IMR-90 (cell line): ENCODE data around the gene CYB5R4. TPM values are rescaled to one million over a fixed set of nuclear protein-coding genes. Genes with fewer than 3 reads are reported as not detected.

ENCODE experiments used
- ATAC-seq: fragments of 200-7000 bp; cut with Tn5 transposase; 2 replicates; pipeline ENCODE4 v1.9.1; 2020; ENCODE audit warnings: low read depth, mild to moderate bottlenecking, moderate library complexity
- BruUV-seq: library from RNA; stranded (reverse); fragments of 400-500 nt; replicated peaks from 2 replicates; lab custom pipeline; 2021; lab: Mats Ljungman, UMichigan
- CTCF ChIA-PET: fragments of 300-600 bp; formaldehyde crosslinking; extraction: SDS; loops from one replicate; lab custom pipeline; 2021; ENCODE audit warnings: antibody characterized with exemption; lab: Yijun Ruan, JAX
- POLR2A ChIA-PET: fragments of 300-600 bp; sonication (Branson Sonifier 250); formaldehyde crosslinking; loops from one replicate; lab custom pipeline; 2022; ENCODE audit warnings: antibody characterized with exemption; ENCODE audit not compliant: unreplicated experiment; lab: Charles Lee
- DNase-seq: peaks from one replicate; pipeline ENCODE4 v3.0.0; 2013
- H2AFZ ChIP-seq: replicated peaks from 2 replicates; pipeline ENCODE3; 2013; ENCODE audit warnings: low read length, mild to moderate bottlenecking; ENCODE audit not compliant: poor library complexity
- H2AK5ac ChIP-seq: 2 replicates; pipeline ENCODE4 v1.6.1; 2013; ENCODE audit warnings: low read depth, low read length, inconsistent platforms
- H2AK9ac ChIP-seq: replicated peaks from 2 replicates; pipeline ENCODE3; 2013; ENCODE audit warnings: mild to moderate bottlenecking, low read depth, low read length, moderate library complexity; ENCODE audit not compliant: poor library complexity
- H2BK120ac ChIP-seq: 2 replicates; pipeline ENCODE4 v1.6.1; 2013; ENCODE audit warnings: low read depth, low read length, inconsistent platforms
- H2BK15ac ChIP-seq: 3 replicates; pipeline ENCODE4 v1.6.1; 2013; ENCODE audit warnings: low read depth, low read length, inconsistent platforms
- H2BK20ac ChIP-seq: 2 replicates; pipeline ENCODE4 v1.6.1; 2013; ENCODE audit warnings: low read depth, mild to moderate bottlenecking, inconsistent platforms, low read length, moderate library complexity
- H2BK5ac ChIP-seq: 2 replicates; pipeline ENCODE4 v1.6.1; 2013; ENCODE audit warnings: mild to moderate bottlenecking, low read depth, low read length, inconsistent platforms; ENCODE audit not compliant: poor library complexity, severe bottlenecking
- H3K14ac ChIP-seq: replicated peaks from 2 replicates; pipeline ENCODE4 v1.6.1; 2013; ENCODE audit warnings: low read depth, low read length, inconsistent platforms
- H3K18ac ChIP-seq: 2 replicates; pipeline ENCODE4 v1.6.1; 2013; ENCODE audit warnings: low read depth, low read length, control low read depth
- H3K23ac ChIP-seq: 2 replicates; pipeline ENCODE4 v1.6.1; 2013; ENCODE audit warnings: low read depth, low read length, inconsistent platforms
- H3K27ac ChIP-seq: 2 replicates; pipeline ENCODE4 v1.5.1; 2013; ENCODE audit warnings: mild to moderate bottlenecking, control low read depth, low read length; ENCODE audit not compliant: insufficient read depth
- H3K27me3 ChIP-seq: 2 replicates; pipeline ENCODE4 v1.6.1; 2013; ENCODE audit warnings: low read length; ENCODE audit not compliant: control insufficient read depth, insufficient read depth
- H3K36me3 ChIP-seq: 2 replicates; pipeline ENCODE4 v1.6.1; 2013; ENCODE audit warnings: low read length, mixed read lengths; ENCODE audit not compliant: control insufficient read depth, insufficient read depth
- H3K4ac ChIP-seq: 2 replicates; pipeline ENCODE4 v1.6.1; 2013; ENCODE audit warnings: low read depth, low read length, inconsistent platforms
- H3K4me1 ChIP-seq: 2 replicates; pipeline ENCODE4 v1.6.1; 2013; ENCODE audit warnings: low read length, mixed read lengths; ENCODE audit not compliant: control insufficient read depth, insufficient read depth
- H3K4me2 ChIP-seq: 2 replicates; pipeline ENCODE4 v1.6.1; 2013; ENCODE audit warnings: low read depth, mild to moderate bottlenecking, control low read depth, low read length, moderate library complexity
- H3K4me3 ChIP-seq: 2 replicates; pipeline ENCODE4 v1.5.1; 2013; ENCODE audit warnings: low read depth, mild to moderate bottlenecking, control low read depth, low read length, moderate library complexity; ENCODE audit not compliant: insufficient read depth
- H3K56ac ChIP-seq: 2 replicates; pipeline ENCODE4 v1.6.1; 2013; ENCODE audit warnings: low read length, inconsistent platforms; ENCODE audit not compliant: insufficient read depth; ENCODE audit errors: extremely low read depth
- H3K79me1 ChIP-seq, 2 experiments: 2 replicates each; pipeline ENCODE4 v1.6.1; 2013; ENCODE audit warnings: low read length in 2 of 2, inconsistent platforms in 1 of 2, low read depth in 1 of 2
- H3K9ac ChIP-seq: 2 replicates; pipeline ENCODE4 v1.6.1; 2013; ENCODE audit warnings: low read depth, low read length, control low read depth
- H3K9me1 ChIP-seq: 2 replicates; pipeline ENCODE4 v1.6.1; 2013; ENCODE audit warnings: low read length, inconsistent platforms; ENCODE audit not compliant: insufficient read depth
- H3K9me3 ChIP-seq: 2 replicates; pipeline ENCODE4 v1.6.1; 2013; ENCODE audit warnings: low read length; ENCODE audit not compliant: control insufficient read depth, insufficient read depth
- H4K20me1 ChIP-seq: 2 replicates; pipeline ENCODE4 v1.6.1; 2013; ENCODE audit warnings: low read length, inconsistent platforms; ENCODE audit not compliant: insufficient read depth
- H4K5ac ChIP-seq: 2 replicates; pipeline ENCODE4 v1.6.1; 2013; ENCODE audit warnings: mild to moderate bottlenecking, low read depth, low read length, control low read depth
- H4K8ac ChIP-seq, 2 experiments: 2 replicates each; pipeline ENCODE4 v1.6.1; 2013; ENCODE audit warnings: low read depth in 2 of 2, low read length in 2 of 2, control low read depth in 1 of 2, inconsistent platforms in 1 of 2
- H4K91ac ChIP-seq: 2 replicates; pipeline ENCODE4 v1.6.1; 2013; ENCODE audit warnings: low read depth, low read length, inconsistent platforms; ENCODE audit not compliant: insufficient read depth
- FOS ChIP-seq: fragments of 150-350 bp; IDR thresholded peaks from 2 replicates; pipeline ENCODE4 v1.6.1; 2016; ENCODE audit warnings: low read depth, low read length
- MAZ ChIP-seq: IDR thresholded peaks from 2 replicates; pipeline ENCODE4 v1.6.1; 2012; ENCODE audit warnings: low read depth, mild to moderate bottlenecking, low read length, improper control_type of control experiment, moderate library complexity, borderline replicate concordance
- MXI1 ChIP-seq: IDR thresholded peaks from 2 replicates; pipeline ENCODE4 v1.6.1; 2012; ENCODE audit warnings: low read depth, mild to moderate bottlenecking, low read length, moderate library complexity, borderline replicate concordance
- NFE2L2 ChIP-seq: fragments of 150-350 bp; IDR thresholded peaks from 2 replicates; pipeline ENCODE4 v1.6.1; 2016; ENCODE audit warnings: low read depth, mild to moderate bottlenecking, low read length
- POLR2A ChIP-seq: IDR thresholded peaks from 2 replicates; pipeline ENCODE4 v1.6.1; 2012; ENCODE audit warnings: mild to moderate bottlenecking, low read depth, low read length
- RAD21 ChIP-seq: IDR thresholded peaks from 2 replicates; pipeline ENCODE4 v1.6.1; 2012; ENCODE audit warnings: low read length, improper control_type of control experiment
- RCOR1 ChIP-seq: IDR thresholded peaks from 2 replicates; pipeline ENCODE4 v1.6.1; 2012; ENCODE audit warnings: mild to moderate bottlenecking, low read length, improper control_type of control experiment; ENCODE audit not compliant: insufficient replicate concordance
- RFX5 ChIP-seq: IDR thresholded peaks from 2 replicates; pipeline ENCODE4 v1.8.0; 2012; ENCODE audit warnings: low read depth, mild to moderate bottlenecking, low read length, moderate library complexity
- SMC3 ChIP-seq: fragments of 150-350 bp; IDR thresholded peaks from 2 replicates; pipeline ENCODE4 v1.6.1; 2016; ENCODE audit warnings: low read depth, mild to moderate bottlenecking, antibody characterized with exemption, low read length, moderate library complexity
- WGBS, 2 experiments: methylation state at CpG; one replicate each; pipeline versions ENCODE4 v1.1.5 to v1.1.7; 2013; ENCODE audit warnings: missing lambda C conversion rate in 2 of 2; ENCODE audit not compliant: insufficient read length in 1 of 2; ENCODE audit errors: extremely low coverage in 2 of 2; 5-methylcytosine and 5-hydroxymethylcytosine counted together
- dilution Hi-C: fragments of 300-500 bp; cut with HindIII; formaldehyde crosslinking; loops from one replicate; pipeline ENCODE4 v1.14.3; 2018; ENCODE audit warnings: low sequenced_read_pairs; ENCODE audit not compliant: unreplicated experiment
- in situ Hi-C: fragments of 300-500 bp; cut with MboI; formaldehyde crosslinking; loops from 3 replicates; pipeline ENCODE4 v1.14.3; 2019; ENCODE audit warnings: low sequenced_read_pairs, inconsistent platforms, mixed read lengths
- intact Hi-C: fragments of 100-400 bp; cut with micrococcal nuclease; formaldehyde crosslinking; loops from 2 replicates; pipeline ENCODE4 v1.10.0; 2022
- polyA plus RNA-seq, 3 experiments: library from polyadenylated mRNA; depleted of rRNA; stranded (reverse); fragments of >200 nt; gene quantifications; 2 replicates each; pipeline ENCODE4 v1.2.3, GENCODE V29; 2012; ENCODE audit warnings: low replicate concordance in 1 of 3
- total RNA-seq: library from RNA; depleted of rRNA; stranded (reverse); fragments of >200 nt; gene quantifications from 2 replicates; pipeline ENCODE4 v1.2.3, GENCODE V29; 2012
- TF ChIP-seq, protein P1 (sequence below): conservative IDR thresholded peaks from 2 replicates; pipeline ENCODE4 v1.5.1; 2012; ENCODE audit warnings: mild to moderate bottlenecking, low read depth, low read length, improper control_type of control experiment

Gene CYB5R4
- total and polyA plus RNA-seq, 2 of the 4 experiments (the other 2 are of a cell fraction) = 3.2 to 6.1 TPM

DNA sequence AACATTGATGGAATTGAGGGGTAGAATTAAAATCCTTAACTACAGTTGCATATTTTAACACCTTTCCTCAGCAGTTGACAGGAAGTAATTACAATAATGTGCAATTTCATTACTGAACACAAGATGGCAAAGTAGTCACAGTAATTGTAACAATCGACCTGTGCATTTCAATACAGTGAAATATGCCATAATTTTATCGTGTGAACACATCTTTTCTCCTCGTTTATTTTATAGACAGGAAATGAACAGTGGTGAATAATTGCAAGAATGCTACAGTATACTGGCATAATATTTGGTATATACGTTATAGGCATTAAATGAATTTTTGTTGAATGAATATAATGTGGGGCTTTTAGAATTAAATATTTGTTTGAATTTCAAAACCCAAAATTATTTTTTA is 25.0 kb downstream of the CYB5R4 start:
- intact Hi-C loops (loop anchor here (1.0 to 10.0 kb wide), 3 partner anchors 337 to 1440 kb away; no protein-coding TSS in a partner anchor), dilution Hi-C loops (no loop called here), in situ Hi-C loops (loop anchor here (25.0 kb wide), 1 partner anchor 1428 kb away; no protein-coding TSS in a partner anchor)
- Histone ChIP-seq H3K36me3 (no peaks in the 10 kb centered on the region), H3K4me1 (no peaks in the 10 kb centered on the region), H3K27ac (no peak overlapping the region), H4K5ac (no peak overlapping the region), H3K23ac (no peak overlapping the region), H3K9ac (no peak overlapping the region), H2AFZ (no peak overlapping the region), H2AK5ac (no peak overlapping the region), H4K20me1 (no peaks in the 10 kb centered on the region), H2BK15ac (no peak overlapping the region), H3K4me3 (no peak overlapping the region), H3K9me3 (no peaks in the 10 kb centered on the region), H3K4ac (no peak overlapping the region), H3K4me2 (no peak overlapping the region), H2BK5ac (no peak overlapping the region), H3K18ac (no peak overlapping the region), H3K56ac (no peak overlapping the region), H3K9me1 (no peaks in the 10 kb centered on the region), H3K79me1 (peaks cover 11 to 12% of the 10 kb centered on the region in 2 experiments), H4K91ac (no peak overlapping the region), H2AK9ac (no peak overlapping the region), H3K14ac (no peak overlapping the region), H2BK20ac (no peak overlapping the region), H2BK120ac (no peak overlapping the region), H4K8ac (no peak overlapping the region), H3K27me3 (no peaks in the 10 kb centered on the region)
- TF ChIP-seq POLR2A = no peak
- TF ChIP-seq RCOR1 = no peak
- TF ChIP-seq MXI1 = no peak
- peak; percentile 78 for TF ChIP-seq SMC3
- no peak for TF ChIP-seq RFX5
- TF ChIP-seq NFE2L2 = no peak
- TF ChIP-seq RAD21 = peak; percentile 83
- TF ChIP-seq, protein P1, sequence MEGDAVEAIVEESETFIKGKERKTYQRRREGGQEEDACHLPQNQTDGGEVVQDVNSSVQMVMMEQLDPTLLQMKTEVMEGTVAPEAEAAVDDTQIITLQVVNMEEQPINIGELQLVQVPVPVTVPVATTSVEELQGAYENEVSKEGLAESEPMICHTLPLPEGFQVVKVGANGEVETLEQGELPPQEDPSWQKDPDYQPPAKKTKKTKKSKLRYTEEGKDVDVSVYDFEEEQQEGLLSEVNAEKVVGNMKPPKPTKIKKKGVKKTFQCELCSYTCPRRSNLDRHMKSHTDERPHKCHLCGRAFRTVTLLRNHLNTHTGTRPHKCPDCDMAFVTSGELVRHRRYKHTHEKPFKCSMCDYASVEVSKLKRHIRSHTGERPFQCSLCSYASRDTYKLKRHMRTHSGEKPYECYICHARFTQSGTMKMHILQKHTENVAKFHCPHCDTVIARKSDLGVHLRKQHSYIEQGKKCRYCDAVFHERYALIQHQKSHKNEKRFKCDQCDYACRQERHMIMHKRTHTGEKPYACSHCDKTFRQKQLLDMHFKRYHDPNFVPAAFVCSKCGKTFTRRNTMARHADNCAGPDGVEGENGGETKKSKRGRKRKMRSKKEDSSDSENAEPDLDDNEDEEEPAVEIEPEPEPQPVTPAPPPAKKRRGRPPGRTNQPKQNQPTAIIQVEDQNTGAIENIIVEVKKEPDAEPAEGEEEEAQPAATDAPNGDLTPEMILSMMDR = peak; percentile 76
- no peak for TF ChIP-seq FOS
- TF ChIP-seq MAZ = no peak
- no TSS peak for BruUV-seq
- POLR2A ChIA-PET = no interaction called here
- ATAC-seq (peak; percentile 75), DNase-seq (peak; percentile 58)
- CTCF ChIA-PET = interaction anchor here (0.7 to 0.8 kb wide), 2 partner anchors 119 to 333 kb away, joined by 3 to 4 read pairs; no protein-coding TSS in a partner anchor
- WGBS, 2 experiments = no CpG with 5 or more reads among the region's 4 CpGs
